HG03432 (cell line): ENCODE measurements around the gene CSMD2.
A peak's percentile ranks its signal among the peaks of the same experiment; 100 is the strongest.

Experiments
- ATAC-seq: cut with Tn5 transposase; IDR thresholded peaks from one replicate; pipeline ENCODE4 v1.9.1; 2021; ENCODE audit warnings: mild to moderate bottlenecking, moderate library complexity; ENCODE audit not compliant: unreplicated experiment

The CSMD2 gene

GRCh38 chr1:33472269-33472980 lies 692.6 kb downstream of the CSMD2 start, which contains the start of gene ZSCAN20:
Gene ZSCAN20 (plus strand): TSS chr1:33472645. CDS start chr1:33479289, 6,644 bp downstream.
- peak; percentile 94 for ATAC-seq

- ATAC-seq = no peak
Observed at GRCh38 chr1:33471416-33471815, 693.6 kb downstream of the CSMD2 start.

GRCh38 chr1:33470495-33471012 lies 694.5 kb downstream of the CSMD2 start:
- peak; percentile 42 for ATAC-seq

GRCh38 chr1:33469691-33470090 lies 695.3 kb downstream of the CSMD2 start:
- no peak for ATAC-seq

- no peak for ATAC-seq
Observed at GRCh38 chr1:33468967-33469366, 696.1 kb downstream of the CSMD2 start.

GRCh38 chr1:33468531-33468930 lies 696.5 kb downstream of the CSMD2 start:
- ATAC-seq = no peak

GRCh38 chr1:33468011-33468410 lies 697.0 kb downstream of the CSMD2 start:
- no peak for ATAC-seq

GRCh38 chr1:33466159-33466558 lies 698.9 kb downstream of the CSMD2 start:
- ATAC-seq = no peak

GRCh38 chr1:33465316-33465715 lies 699.7 kb downstream of the CSMD2 start:
- ATAC-seq = no peak

- no peak for ATAC-seq
Observed at GRCh38 chr1:33464552-33464951, 700.5 kb downstream of the CSMD2 start.
